Measurements from ENCODE around the gene LRCH4. TPM values are rescaled to one million over a fixed set of nuclear protein-coding genes. Genes with fewer than 3 reads are reported as not detected.
"Not testable (repeated sequence)": the region's sequence is repeated elsewhere in the genome, so short reads cannot be mapped to it uniquely, and the experiment has no call there.

Gene LRCH4
- total RNA-seq, 3 donors from 2014 or later (not counting 1 experiment from before 2014, with no cell fraction given): 282 to 296 (median 289) TPM

DNA sequence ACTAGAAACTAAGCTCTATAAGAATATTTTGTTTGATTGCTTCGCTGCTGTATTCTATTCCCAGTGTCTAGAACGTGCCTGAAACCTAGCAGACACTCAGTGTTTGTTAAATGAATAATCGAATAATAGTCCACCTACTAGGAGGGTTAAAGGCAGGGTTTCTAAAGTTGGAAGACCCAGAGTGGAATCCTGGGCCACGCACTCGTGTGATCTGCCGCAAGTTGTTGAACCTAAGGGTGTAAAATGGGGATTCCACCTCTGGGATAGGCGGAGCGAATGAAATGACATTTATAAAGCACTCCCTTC is 47.6 kb downstream of the LRCH4 start:
- Mint-ChIP-seq H3K4me3 (peak overlapping the region; percentile 99), H3K27ac (peak overlapping the region; percentile 79 to 90), H3K36me3 (no peaks in the 10 kb centered on the region), H3K4me1 (peaks cover 41 to 47% of the 10 kb centered on the region in 2 donors), H3K27me3 (ENCODE audit: low read depth in 2 of 2) (no peaks in the 10 kb centered on the region), H3K9me3 (no peaks in the 10 kb centered on the region)
- Histone ChIP-seq H3K4me1 (ENCODE audit: control insufficient read depth, insufficient read depth, low read length) (peaks cover 35% of the 10 kb centered on the region), H3K36me3 (ENCODE audit: control insufficient read depth, insufficient read depth, low read length) (no peaks in the 10 kb centered on the region), H3K27ac (ENCODE audit: low read length) (peak overlapping the region; percentile 20), H3K27me3 (ENCODE audit: control insufficient read depth, insufficient read depth, low read length) (no peaks in the 10 kb centered on the region), H3K4me3 (ENCODE audit: low read length) (peak overlapping the region; percentile 10), H3K9me3 (ENCODE audit: control insufficient read depth, insufficient read depth, low read length) (no peaks in the 10 kb centered on the region)
- ATAC-seq (no peak), DNase-seq (no peak)
- intact Hi-C loops (cut with micrococcal nuclease): no loop called here
- TF ChIP-seq, protein P1, sequence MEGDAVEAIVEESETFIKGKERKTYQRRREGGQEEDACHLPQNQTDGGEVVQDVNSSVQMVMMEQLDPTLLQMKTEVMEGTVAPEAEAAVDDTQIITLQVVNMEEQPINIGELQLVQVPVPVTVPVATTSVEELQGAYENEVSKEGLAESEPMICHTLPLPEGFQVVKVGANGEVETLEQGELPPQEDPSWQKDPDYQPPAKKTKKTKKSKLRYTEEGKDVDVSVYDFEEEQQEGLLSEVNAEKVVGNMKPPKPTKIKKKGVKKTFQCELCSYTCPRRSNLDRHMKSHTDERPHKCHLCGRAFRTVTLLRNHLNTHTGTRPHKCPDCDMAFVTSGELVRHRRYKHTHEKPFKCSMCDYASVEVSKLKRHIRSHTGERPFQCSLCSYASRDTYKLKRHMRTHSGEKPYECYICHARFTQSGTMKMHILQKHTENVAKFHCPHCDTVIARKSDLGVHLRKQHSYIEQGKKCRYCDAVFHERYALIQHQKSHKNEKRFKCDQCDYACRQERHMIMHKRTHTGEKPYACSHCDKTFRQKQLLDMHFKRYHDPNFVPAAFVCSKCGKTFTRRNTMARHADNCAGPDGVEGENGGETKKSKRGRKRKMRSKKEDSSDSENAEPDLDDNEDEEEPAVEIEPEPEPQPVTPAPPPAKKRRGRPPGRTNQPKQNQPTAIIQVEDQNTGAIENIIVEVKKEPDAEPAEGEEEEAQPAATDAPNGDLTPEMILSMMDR (IDR thresholded peaks at IDR 0.05): no peak
- WGBS (ENCODE audit: insufficient coverage): 12% methylated on average over 8 of the region's 8 CpGs

DNA sequence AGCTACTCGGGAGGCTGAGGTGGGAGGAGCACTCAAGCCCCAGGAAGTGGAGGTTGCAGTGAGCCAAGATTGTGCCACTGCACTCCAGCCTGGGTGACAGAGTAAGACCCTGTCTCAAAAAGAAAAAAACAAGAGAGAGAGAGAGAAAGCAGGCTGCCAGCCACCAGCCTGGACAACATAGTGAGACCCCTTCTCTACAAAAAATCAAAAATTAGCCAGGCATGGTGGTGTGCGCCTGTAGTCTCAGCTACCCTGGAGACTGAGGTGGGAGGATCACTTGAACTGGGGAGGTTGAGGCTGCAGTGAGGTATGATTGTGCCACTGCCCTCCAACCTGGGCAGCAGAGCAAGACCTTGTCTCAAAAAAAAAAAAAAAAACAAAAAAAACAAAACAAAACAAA is 49.2 kb downstream of the LRCH4 start:
- H3K27me3 ChIP-seq (ENCODE audit: control insufficient read depth, insufficient read depth, low read length); DNase-seq; H3K9me3 Mint-ChIP-seq; H3K9me3 ChIP-seq (ENCODE audit: control insufficient read depth, insufficient read depth, low read length); H3K36me3 ChIP-seq (ENCODE audit: control insufficient read depth, insufficient read depth, low read length); H3K36me3 Mint-ChIP-seq; H3K27ac Mint-ChIP-seq; H3K4me3 ChIP-seq (ENCODE audit: low read length); intact Hi-C loops (cut with micrococcal nuclease); H3K27ac ChIP-seq (ENCODE audit: low read length); H3K4me3 Mint-ChIP-seq; ATAC-seq; H3K27me3 Mint-ChIP-seq (ENCODE audit: low read depth in 2 of 2): not testable (repeated sequence)
- peaks cover 28 to 33% of the 10 kb centered on the region in 2 donors for H3K4me1 Mint-ChIP-seq
- 72% methylated on average over 1 of the region's 2 CpGs for WGBS (ENCODE audit: insufficient coverage)
- H3K4me1 ChIP-seq (ENCODE audit: control insufficient read depth, insufficient read depth, low read length): peaks cover 22% of the 10 kb centered on the region

DNA sequence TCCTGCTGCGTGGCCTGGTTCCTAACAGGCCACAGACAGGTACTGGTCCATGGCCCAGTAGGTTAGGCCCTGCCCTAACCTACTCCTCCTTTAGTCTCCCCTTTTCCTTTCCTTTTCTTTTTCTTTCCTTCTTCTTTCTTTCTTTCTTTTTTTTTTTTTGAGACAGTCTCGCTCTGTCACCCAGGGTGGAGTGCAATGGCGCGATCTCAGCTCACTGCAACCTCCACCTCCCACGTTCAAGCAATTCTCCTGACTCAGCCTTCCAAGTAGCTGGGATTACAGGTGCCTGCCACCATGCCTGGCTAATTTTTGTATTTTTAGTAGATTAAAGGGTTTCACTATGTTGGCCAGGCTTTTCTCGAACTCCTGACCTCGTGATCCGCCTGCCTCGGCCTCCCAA is 49.9 kb downstream of the LRCH4 start:
- H3K4me3 ChIP-seq (ENCODE audit: low read length); H3K9me3 Mint-ChIP-seq; H3K36me3 ChIP-seq (ENCODE audit: control insufficient read depth, insufficient read depth, low read length); H3K9me3 ChIP-seq (ENCODE audit: control insufficient read depth, insufficient read depth, low read length); intact Hi-C loops (cut with micrococcal nuclease); H3K27me3 Mint-ChIP-seq (ENCODE audit: low read depth in 2 of 2); H3K4me3 Mint-ChIP-seq; ATAC-seq; H3K36me3 Mint-ChIP-seq; H3K27ac Mint-ChIP-seq; H3K27ac ChIP-seq (ENCODE audit: low read length); H3K27me3 ChIP-seq (ENCODE audit: control insufficient read depth, insufficient read depth, low read length); DNase-seq: not testable (repeated sequence)
- H3K4me1 Mint-ChIP-seq: peaks cover 23 to 26% of the 10 kb centered on the region in 2 donors
- WGBS (ENCODE audit: insufficient coverage): 97% methylated on average over 8 of the region's 9 CpGs
- H3K4me1 ChIP-seq (ENCODE audit: control insufficient read depth, insufficient read depth, low read length): peaks cover 18% of the 10 kb centered on the region

DNA sequence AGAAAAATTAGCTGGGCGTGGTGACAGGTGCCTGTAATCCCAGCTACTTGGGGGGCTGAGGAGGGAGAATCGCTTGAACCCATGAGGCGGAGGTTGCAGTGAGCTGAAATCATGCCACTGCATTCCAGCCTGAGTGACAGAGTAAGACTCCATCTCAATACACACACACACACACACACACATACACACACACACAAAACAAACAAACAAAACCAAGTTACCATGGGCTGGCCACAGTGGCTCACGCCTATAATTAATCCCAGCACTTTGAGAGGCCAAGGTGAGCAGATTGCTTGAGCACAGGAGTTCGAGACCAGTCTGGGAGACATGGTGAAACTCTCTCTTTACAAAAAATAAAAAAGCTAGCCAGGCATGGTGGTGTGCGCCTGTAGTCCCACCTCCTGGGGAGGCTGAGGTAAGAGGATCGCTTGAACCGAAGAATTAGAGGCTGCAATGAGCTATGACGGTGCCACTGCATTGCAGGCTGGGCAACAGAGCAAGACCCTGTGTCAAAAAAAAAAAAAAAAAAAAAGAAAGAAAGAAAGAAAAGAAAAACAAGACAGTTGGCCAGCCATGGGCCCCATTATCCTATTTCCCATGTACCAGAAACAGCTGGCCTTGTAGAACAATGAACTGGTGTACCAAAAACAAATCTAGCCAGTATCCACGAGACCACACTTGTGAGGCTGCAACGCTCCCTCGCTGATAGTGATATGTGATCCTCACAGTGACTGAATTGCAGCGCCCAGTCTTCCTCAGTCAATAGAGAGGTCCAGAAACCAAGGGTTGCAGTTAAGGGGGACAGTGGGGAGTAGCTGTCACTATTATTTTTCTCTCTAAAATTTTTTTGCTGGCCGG is 53.5 kb downstream of the LRCH4 start:
- no peaks in the 10 kb centered on the region for H3K4me1 Mint-ChIP-seq
- peaks cover 0 to 4% of the 10 kb centered on the region in 2 donors for H3K27me3 Mint-ChIP-seq (ENCODE audit: low read depth in 2 of 2)
- Histone ChIP-seq H3K36me3 (ENCODE audit: control insufficient read depth, insufficient read depth, low read length) (no peaks in the 10 kb centered on the region), H3K27ac (ENCODE audit: low read length) (no peak overlapping the region), H3K9me3 (ENCODE audit: control insufficient read depth, insufficient read depth, low read length) (no peaks in the 10 kb centered on the region), H3K4me3 (ENCODE audit: low read length) (no peak overlapping the region), H3K27me3 (ENCODE audit: control insufficient read depth, insufficient read depth, low read length) (no peaks in the 10 kb centered on the region), H3K4me1 (ENCODE audit: control insufficient read depth, insufficient read depth, low read length) (no peaks in the 10 kb centered on the region)
- H3K27ac Mint-ChIP-seq: no peak overlapping the region
- no peaks in the 10 kb centered on the region for H3K36me3 Mint-ChIP-seq
- H3K4me3 Mint-ChIP-seq: no peak overlapping the region
- ATAC-seq (no peak), DNase-seq (no peak)
- no peaks in the 10 kb centered on the region for H3K9me3 Mint-ChIP-seq
- intact Hi-C loops (cut with micrococcal nuclease): no loop called here
- WGBS (ENCODE audit: insufficient coverage): 95% methylated on average over 14 of the region's 14 CpGs
- TF ChIP-seq, protein P1 (IDR thresholded peaks at IDR 0.05): no peak

DNA sequence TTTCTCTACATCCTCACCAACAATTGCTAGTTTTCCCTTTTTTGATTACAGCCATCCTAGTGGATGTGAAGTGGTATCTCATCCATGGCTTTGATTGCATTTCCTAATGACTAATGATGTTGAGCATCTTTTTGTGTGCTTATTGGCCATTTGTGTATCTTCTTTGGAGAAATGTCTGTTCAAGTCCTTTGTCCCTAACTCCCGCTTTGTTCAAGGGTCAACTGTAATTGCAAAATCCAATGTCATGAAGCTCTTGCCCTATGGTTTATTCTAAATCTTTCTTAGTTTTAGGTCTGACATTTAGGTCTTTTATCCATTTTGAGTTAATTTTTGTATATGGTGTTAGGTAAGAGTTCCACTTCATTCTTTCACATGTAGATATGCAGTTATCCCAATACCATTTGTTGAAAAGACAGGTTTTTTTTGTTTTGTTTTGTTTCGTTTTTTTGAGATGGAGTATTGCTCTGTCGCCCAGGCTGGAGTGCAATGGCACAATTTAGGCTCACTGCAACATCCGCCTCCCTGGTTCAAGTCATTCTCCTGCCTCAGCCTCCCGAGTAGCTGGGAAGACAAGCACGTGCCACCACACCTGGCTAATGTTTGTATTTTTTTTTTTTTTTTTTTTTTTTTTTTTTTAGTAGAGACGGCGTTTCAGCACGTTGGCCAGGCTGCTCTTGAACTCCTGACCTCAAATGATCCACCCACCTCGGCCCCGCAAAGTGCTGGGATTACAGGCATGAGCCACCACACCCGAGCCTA is 57.6 kb downstream of the LRCH4 start:
- H3K27ac Mint-ChIP-seq; H3K27ac ChIP-seq (ENCODE audit: low read length); H3K4me1 ChIP-seq (ENCODE audit: control insufficient read depth, insufficient read depth, low read length); DNase-seq; H3K4me3 ChIP-seq (ENCODE audit: low read length); H3K4me3 Mint-ChIP-seq; H3K36me3 Mint-ChIP-seq; H3K9me3 Mint-ChIP-seq; H3K4me1 Mint-ChIP-seq; H3K36me3 ChIP-seq (ENCODE audit: control insufficient read depth, insufficient read depth, low read length); H3K27me3 ChIP-seq (ENCODE audit: control insufficient read depth, insufficient read depth, low read length); H3K9me3 ChIP-seq (ENCODE audit: control insufficient read depth, insufficient read depth, low read length); ATAC-seq; intact Hi-C loops (cut with micrococcal nuclease); H3K27me3 Mint-ChIP-seq (ENCODE audit: low read depth in 2 of 2): not testable (repeated sequence)
- WGBS (ENCODE audit: insufficient coverage): 97% methylated on average over 11 of the region's 12 CpGs
